NCI-H1436 treated with DMSO at 0.1 percent for 48 hours (cell line): ENCODE data around the gene BOD1L2.

Experiments
- DNase-seq: peaks from one replicate; lab custom pipeline; 2025; lab: John Stamatoyannopoulos, UW

Gene BOD1L2

GRCh38 chr18:57150081-57150480 lies 3.2 kb downstream of the BOD1L2 start:
- DNase-seq: no peak

GRCh38 chr18:57150828-57151227 lies 3.9 kb downstream of the BOD1L2 start:
- DNase-seq: no peak

- no peak for DNase-seq
These were observed 7.4 kb downstream of the BOD1L2 start for GRCh38 chr18:57154191-57154830.

DNA sequence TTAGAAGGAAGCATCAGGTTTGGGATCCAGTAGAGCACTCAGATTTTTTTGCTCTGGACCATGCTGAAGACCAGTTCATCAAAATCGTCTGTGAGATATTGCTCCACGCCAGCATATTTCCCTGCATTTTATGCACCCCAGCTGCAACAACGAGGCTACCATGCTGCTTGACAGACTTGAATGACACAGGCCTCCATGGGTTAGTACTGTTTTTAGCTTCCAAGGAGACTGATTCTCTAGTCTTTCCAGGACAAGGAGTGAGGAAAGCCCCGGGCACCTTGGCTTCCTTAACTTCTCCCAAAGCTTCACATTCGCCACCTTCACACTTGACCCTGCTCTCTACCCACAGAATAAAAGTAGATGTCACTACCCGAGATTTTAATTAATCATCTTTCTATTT lies 17.5 kb downstream of the BOD1L2 start:
- DNase-seq: no peak

- no peak for DNase-seq
These were observed 20.9 kb downstream of the BOD1L2 start for GRCh38 chr18:57167617-57168308.

- no peak for DNase-seq
These were observed 24.1 kb downstream of the BOD1L2 start for GRCh38 chr18:57171026-57171425.

DNA sequence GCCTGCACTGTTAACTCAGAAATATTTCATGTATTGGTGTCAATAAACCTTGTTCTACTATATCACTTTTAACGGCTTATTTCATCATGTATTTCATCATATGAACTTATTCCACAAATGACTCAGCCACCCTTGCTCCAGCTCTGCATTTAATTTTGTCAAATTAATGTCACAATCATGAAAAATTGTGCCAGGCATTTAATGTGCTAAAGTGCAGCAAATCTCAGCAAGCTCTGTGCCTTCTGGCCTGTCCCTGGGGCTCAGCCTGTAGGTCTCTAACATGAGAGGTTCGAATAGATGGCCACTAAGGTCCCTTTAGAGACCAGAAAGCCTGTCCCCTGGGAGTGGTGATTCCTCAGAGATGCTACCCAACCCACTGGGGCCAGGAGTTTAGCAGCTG lies 28.6 kb downstream of the BOD1L2 start:
- no peak for DNase-seq

DNA sequence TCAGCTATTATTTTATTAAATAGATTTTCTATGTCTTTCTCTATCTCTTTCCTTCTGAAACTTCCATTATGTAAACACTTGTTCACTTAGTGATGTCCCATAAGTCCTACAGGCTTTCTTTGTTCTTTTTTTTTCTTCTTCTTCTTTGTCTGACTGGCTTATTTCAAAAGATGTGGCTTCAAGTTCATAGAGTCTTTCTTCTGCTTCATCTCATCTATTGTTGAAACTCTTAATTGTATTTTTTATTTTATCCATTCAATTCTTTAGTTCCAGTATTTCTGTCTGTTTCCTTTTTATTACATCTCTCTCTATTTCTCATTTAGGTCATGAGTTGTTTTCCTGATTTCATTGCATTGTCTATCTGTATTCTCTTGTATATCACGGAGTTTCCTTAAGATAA lies 38.5 kb downstream of the BOD1L2 start:
- no peak for DNase-seq

DNA sequence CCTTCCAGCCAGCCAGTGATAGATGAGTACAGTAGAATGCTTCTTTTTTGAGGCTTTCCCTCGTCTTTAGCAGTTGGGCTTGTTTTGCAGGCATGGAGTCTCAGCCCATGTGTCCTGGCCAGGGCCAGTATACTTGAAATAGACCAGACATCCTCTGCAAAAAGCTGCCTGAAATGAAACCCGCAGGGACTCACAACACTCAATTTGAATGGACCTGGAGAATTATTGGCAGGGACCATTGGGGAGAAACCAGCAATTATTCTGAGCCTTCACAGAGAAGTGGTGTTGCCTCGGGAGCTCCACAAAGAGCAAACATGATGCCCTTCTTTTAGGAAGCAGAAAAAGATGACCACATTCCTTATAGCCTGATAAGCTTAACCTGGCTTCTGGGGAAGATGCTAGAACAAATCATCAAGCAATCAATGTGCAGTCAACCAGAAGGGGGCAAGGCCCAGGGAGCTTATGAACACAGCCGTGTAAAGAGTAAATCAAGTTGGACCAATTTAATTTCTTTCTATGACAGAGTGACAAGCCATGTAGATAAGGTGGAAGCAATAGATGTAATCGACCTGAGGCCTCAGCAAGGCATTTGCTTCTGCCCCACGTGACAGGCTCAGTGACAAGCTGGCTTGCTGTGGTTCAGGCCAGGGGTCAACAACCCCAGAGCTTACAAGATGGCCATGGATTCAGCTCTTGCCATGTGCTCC lies 42.1 kb downstream of the BOD1L2 start:
- DNase-seq: no peak

- DNase-seq: no peak
These were observed 43.1 kb downstream of the BOD1L2 start for GRCh38 chr18:57190026-57190425.

- DNase-seq: no peak
These were observed 47.2 kb downstream of the BOD1L2 start for GRCh38 chr18:57194070-57194469.

- no peak for DNase-seq
These were observed 47.7 kb downstream of the BOD1L2 start for GRCh38 chr18:57194622-57195021.

- no peak for DNase-seq
These were observed 48.5 kb downstream of the BOD1L2 start for GRCh38 chr18:57195341-57195740.

- DNase-seq: no peak
These were observed 50.4 kb downstream of the BOD1L2 start for GRCh38 chr18:57197261-57197660.

DNA sequence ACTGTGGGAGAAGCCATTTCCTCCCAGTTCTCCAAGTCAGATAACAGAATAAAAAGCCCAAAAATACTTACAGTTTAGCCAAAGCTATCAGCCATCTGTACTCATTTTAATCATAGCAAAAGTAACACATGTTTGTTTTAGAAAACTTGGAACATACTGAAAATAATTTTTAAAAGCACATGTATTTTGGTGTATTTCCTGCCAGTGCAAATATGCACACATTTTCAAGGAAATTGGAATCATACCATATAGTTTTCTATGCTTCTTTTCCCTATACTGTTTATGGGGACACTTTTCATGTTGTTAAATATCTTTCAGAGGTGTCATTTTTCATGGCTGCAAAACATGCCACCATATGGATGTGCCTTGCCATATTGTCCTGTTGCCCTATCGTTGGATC lies 51.2 kb downstream of the BOD1L2 start:
- no peak for DNase-seq
